ENCODE data around the gene DSCAM. TPM values are rescaled to one million over a fixed set of nuclear protein-coding genes. Genes with fewer than 3 reads are reported as not detected.

DSCAM gene
- total and polyA plus RNA-seq, 2 donors (not counting 3 experiments of a cell fraction or from before 2014, with no cell fraction given): not detected

- Histone ChIP-seq H3K9me1 (replicated peaks; ENCODE audit: control insufficient read depth, extremely low read depth, insufficient read depth, low read length) (no peaks in the 10 kb centered on the region), H3K4me3 (replicated peaks in 1 of 3; ENCODE audit: insufficient read depth in 1 of 3, low read depth in 1 of 3, low read length in 3 of 3) (no peak overlapping the region), H4K20me1 (replicated peaks; ENCODE audit: control insufficient read depth, extremely low read depth, insufficient read depth, low read length) (no peaks in the 10 kb centered on the region), H2AFZ (ENCODE audit: low read depth, low read length) (no peak overlapping the region), H3K27ac (ENCODE audit: insufficient read depth, low read depth, low read length) (no peak overlapping the region), H3K4me1 (ENCODE audit: control insufficient read depth, extremely low read depth, insufficient read depth, low read length) (no peaks in the 10 kb centered on the region), H3K36me3 (ENCODE audit: control insufficient read depth in 2 of 2, extremely low read depth in 1 of 2, insufficient read depth in 2 of 2, low read length in 2 of 2) (no peaks in the 10 kb centered on the region), H3K27me3 (ENCODE audit: control insufficient read depth in 2 of 2, insufficient read depth in 2 of 2, low read length in 2 of 2) (no peaks in the 10 kb centered on the region), H3K9me3 (replicated peaks; ENCODE audit: control insufficient read depth, insufficient read depth, low read length) (no peaks in the 10 kb centered on the region), H3K4me2 (ENCODE audit: insufficient read depth, low read length) (no peak overlapping the region), H3K9ac (replicated peaks; ENCODE audit: extremely low read depth, insufficient read depth, low read length) (no peak overlapping the region), H3K79me2 (ENCODE audit: control insufficient read depth, insufficient read depth, low read length) (no peaks in the 10 kb centered on the region)
- no peak for FAIRE-seq
- CTCF ChIA-PET: no interaction called here
- BruUV-seq (replicated peaks): no TSS peak
- TF ChIP-seq FOS (IDR thresholded peaks at IDR 0.05; ENCODE audit: borderline replicate concordance, insufficient read depth, low read length) (no peak), MYC (IDR thresholded peaks at IDR 0.05; ENCODE audit: low read depth, low read length) (no peak), EZH2 (IDR thresholded peaks at IDR 0.05; ENCODE audit: borderline replicate concordance, low read depth, low read length, severe bottlenecking) (no peak), CTCF (IDR thresholded peaks at IDR 0.05; ENCODE audit: extremely low read depth in 1 of 2, insufficient read depth in 1 of 2, low read depth in 1 of 2, low read length in 2 of 2) (no peak), POLR2A (IDR thresholded peaks at IDR 0.05; ENCODE audit: low read depth, low read length) (no peak), GATA2 (IDR thresholded peaks at IDR 0.05; ENCODE audit: insufficient read depth, insufficient read length, low read depth, low read length) (no peak), JUN (IDR thresholded peaks at IDR 0.05; ENCODE audit: borderline replicate concordance, insufficient read depth, insufficient read length, low read depth) (no peak), POLR2AphosphoS5 (IDR thresholded peaks at IDR 0.05; ENCODE audit: insufficient read depth, low read depth, low read length) (no peak), MAX (IDR thresholded peaks at IDR 0.05; ENCODE audit: insufficient read depth, insufficient read length) (no peak)
- dilution Hi-C loops (cut with MboI; ENCODE audit: extremely low pct_ligation_motif_present, low sequenced_read_pairs): no loop called here
- no peak for DNase-seq (ENCODE audit: low read depth, low spot score)
- POLR2A ChIA-PET: no interaction called here
- intact Hi-C loops (cut with micrococcal nuclease): no loop called here
Measured at GRCh38 chr21:40115775-40116174, 731.2 kb downstream of the DSCAM start.
